Stimulated activated CD8-positive, alpha-beta memory T cell treated with anti-CD3 and anti-CD28 coated beads, Interleukin-4, amount 100 ng/mL, for 48 hours (primary cell): ENCODE data around the gene REPS2.

Experiments used
- DNase-seq: peaks from one replicate; pipeline ENCODE4 v3.0.0-alpha.2; 2020

Gene REPS2

DNA sequence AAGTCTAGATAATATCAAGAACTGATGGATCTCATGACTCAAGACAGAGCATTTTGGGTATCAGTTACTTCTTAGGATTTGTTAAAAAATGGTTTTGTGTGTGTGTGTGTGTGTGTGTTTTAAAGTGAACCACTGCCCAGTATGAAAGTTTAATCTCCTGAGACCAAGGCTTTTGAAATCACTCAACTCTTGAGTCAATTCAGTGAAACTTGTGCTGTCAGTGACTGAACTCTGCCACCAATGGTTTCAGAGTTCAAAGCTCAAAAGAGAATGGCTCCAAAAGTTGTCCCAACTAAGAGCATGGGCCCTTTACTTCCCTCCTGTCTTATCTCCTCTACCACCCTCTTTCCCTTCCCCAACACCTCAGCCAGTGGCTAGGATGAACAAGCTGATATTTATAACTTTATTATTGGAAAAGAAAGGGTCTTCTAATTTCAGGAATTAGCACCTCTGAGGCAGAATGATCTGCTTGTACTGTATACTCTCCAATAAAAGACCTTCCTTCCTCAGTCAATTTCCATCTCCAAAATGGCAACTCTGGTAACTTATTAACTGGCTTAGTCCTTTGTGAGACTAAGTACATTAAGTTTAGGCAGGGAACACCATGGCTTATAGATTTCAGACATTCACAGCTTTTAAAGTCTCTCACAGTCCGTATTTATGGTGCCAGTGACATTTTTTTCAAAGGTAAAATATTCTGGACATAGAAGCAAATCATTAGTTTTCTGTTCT lies 152.2 kb downstream of the REPS2 start:
- no peak for DNase-seq

- no peak for DNase-seq
Measured at GRCh38 chrX:17104433-17104832, 158.0 kb downstream of the REPS2 start.

DNA sequence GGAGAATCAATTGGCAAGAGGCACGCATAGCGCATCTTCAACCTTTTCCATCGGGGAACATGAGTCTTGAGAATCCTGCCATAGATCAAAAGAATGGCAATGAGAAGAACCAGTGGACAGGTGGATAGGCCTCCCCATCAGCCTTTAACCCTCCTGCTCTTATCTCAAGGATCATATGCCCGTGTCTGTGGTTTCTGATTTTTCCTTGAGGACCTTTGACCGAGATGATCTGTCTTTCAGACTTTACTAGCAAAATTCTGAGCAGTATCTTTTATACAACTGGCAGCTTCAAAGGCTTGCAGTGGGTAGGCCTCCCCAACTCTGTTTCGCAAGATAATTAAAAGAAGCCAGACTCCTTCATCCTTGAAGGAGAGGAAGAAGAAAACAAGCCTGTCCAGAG lies 174.4 kb downstream of the REPS2 start:
- DNase-seq, result no peak

DNA sequence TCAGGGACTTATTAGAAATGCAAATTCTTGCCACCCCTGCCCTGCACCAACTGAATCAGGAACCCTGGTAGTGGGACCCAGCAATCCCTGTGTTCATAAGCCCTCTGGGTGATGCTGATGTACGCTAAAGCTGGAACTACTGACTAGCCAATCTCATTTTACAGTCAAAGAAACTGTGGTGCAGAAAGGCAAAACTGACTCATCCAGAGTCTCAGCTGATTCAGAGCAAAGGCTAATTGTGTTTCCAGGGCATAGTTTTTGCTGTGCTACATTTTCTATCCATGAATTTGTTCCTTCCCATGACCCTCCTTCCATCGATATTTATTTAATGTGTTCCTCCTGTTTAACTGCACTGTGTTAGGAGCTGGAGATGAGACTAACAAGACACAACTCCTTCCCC lies 207.5 kb downstream of the REPS2 start:
- no peak for DNase-seq

- DNase-seq, result no peak
Measured at GRCh38 chrX:17160975-17161374, 214.5 kb downstream of the REPS2 start.

GRCh38 chrX:17161991-17162390 lies 215.5 kb downstream of the REPS2 start:
- no peak for DNase-seq

GRCh38 chrX:17164079-17164478 lies 217.6 kb downstream of the REPS2 start:
- DNase-seq, result no peak

GRCh38 chrX:17164941-17165340 lies 218.5 kb downstream of the REPS2 start:
- no peak for DNase-seq

DNA sequence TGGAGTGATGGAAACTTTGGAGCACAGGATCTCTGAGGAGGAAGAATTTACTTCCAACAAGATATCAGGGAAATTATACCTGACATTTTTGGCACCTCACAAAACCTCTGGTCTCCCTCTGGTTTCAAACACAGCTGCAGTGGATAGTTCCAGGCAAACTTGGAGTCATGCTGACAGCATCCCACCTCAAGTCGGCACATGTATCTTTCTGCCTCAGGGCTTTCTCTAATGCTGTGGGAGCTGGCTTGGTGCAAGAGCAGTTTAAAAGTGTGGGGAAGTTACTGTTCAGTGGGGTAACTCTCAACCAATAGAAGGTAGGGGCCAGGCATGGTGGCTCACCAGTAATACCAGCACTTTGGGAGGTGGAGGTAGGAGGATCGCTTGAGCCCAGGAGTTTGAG lies 221.5 kb downstream of the REPS2 start:
- DNase-seq, result no peak

DNA sequence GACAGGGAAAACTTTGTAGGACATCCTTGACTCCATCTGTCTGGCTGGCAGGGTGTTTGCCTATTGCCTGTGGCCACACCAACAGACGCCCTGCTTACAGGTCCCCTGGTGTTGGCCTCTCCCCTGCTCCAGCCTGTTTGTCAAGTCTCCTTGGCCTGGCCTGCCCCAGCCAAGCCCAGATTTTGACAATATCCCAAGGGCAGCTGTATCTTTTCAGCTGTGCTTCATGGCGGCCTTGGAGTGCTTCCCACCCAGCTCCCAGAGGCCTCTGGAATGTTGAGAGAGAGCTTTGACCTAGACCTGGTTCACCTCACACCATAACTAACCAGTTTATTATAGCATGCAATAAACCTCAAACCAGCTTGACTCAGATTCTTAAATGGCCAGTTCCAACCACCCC lies 224.5 kb downstream of the REPS2 start:
- DNase-seq, result no peak

DNA sequence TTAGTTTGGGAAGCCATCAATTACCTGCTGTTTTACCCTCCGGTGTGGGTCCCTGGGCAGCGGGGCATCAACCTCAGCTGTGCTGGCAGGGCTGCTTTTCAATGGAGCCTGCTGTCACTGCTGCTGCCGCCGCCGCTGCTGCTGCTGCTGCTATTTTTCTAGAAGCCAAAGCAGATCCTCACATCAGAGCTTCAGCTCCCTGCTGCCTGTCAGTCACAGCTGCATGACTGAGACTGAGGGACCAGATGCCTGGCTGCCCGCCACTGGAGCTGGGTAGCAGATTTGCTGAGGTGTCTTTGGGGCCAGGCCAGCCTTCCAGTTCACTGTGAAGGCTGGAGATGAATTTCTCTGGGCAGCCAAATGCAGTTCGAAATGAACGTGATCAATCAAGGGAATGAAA lies 228.2 kb downstream of the REPS2 start:
- DNase-seq, result no peak

GRCh38 chrX:17182317-17182716 lies 235.9 kb downstream of the REPS2 start:
- no peak for DNase-seq

DNA sequence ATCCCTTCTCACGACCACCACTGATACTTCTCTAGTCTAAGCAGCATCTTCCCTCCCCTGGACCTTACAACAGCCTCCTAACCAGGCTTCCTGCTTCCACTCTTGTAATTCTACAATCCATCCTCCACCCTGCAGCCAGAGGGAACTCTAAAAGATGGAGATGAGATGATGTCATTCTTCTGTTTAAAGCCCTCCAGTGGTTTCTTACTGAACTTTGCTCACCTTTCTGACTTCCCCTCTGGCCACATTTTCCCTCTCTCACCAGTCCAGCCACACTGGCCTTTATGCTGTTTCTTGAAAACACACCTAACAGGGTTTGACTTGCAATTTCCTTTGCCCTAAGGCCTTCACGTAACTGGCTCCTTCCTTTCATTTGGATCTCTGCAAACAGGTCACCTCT lies 237.1 kb downstream of the REPS2 start:
- DNase-seq, result no peak

DNA sequence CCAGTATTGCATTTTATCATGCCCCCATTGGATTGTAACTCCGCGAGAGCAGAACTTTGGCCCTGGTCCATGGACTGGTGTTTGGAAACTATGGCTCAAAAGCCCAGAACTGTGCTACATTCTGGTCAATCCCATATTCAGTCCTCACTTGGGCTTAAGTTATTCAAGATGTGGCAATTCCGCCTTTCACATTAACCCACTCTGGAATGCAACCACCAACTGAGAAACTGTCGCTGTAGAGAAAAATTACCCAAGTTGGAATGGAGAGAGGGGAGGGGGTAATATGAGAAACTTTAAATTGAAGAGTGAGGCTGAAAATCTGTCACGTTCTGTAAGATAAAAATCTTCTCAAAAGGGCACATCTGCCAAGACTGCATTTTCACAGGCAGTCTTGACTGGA lies 239.0 kb downstream of the REPS2 start:
- DNase-seq, result no peak

DNA sequence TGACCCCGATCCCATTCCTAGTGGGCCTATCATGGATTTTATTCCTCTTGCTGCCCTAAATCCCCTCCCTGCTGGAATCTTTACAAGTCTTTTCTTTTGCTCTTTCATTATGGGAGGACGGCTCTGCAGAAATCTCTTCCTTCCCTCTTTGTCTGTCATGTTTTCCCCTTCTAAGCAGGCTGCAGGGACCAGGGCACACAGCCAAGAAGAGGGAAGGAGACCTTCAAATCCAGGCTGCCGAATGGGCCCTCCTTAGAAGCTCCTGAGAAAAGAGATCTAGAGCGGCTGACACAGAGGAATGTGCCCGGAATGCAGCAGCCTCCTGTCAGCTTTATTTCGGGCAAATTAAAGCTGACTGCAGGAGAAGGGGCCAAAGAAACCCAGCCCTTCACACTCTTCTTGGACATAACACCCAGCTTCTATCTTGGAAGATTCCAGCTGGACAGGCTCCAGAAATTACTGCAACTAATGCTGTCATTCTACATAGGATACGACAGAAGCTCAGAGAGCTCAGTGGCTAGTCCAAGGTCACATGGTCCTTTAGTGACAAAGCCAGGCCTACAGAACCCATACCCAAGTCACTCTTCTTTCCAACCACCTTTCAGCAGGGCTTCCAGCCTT lies 240.8 kb downstream of the REPS2 start:
- no peak for DNase-seq

DNA sequence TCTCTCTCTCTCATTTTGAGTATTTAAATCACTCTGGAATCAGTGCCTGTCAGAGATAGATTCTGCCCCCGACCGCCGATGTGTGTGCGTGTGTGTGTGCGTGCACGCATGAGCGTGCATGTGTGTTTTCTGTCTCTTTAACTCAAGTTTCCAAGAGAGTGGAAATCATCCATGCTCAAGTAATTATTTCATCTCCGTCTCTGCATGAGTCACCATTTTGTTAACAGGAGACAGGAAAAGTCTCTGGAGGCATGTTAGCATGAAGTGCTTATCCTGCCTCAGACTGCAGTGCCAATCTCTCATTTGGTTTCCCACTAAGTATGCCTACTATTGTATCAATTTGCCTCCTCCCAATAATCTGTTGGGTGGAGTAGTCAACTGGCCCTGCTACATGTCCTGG lies 245.6 kb downstream of the REPS2 start:
- DNase-seq, result no peak
